Activated T-helper 1 cell treated with anti-CD3 and anti-CD28 coated beads, Interleukin-2, amount 50 U/mL, for 16 hours (primary cell): ENCODE data around the gene CEMIP.
"Not testable (repeated sequence)": the region's sequence is repeated elsewhere in the genome, so short reads cannot be mapped to it uniquely, and the experiment has no call there.

Source experiments
- DNase-seq, 2 donors: peaks; one replicate each; pipeline ENCODE4 v3.0.0-alpha.2; 2020; ENCODE audit warnings: low read depth in 1 of 2, low spot score in 1 of 2

The CEMIP gene

GRCh38 chr15:80949756-80950155, 170.6 kb downstream of the CEMIP start:
- DNase-seq, result no peak

GRCh38 chr15:80950291-80951078, 171.3 kb downstream of the CEMIP start:
- no peak for DNase-seq

GRCh38 chr15:80951941-80952340, 172.8 kb downstream of the CEMIP start:
- DNase-seq, result no peak

- no peak for DNase-seq
Observed at GRCh38 chr15:80953001-80953952, 174.1 kb downstream of the CEMIP start.

- DNase-seq, result no peak
Observed at GRCh38 chr15:80953953-80954778, 175.0 kb downstream of the CEMIP start.

- DNase-seq, result peak in 1 of 2 donors; percentile 17
Observed at GRCh38 chr15:80955571-80956452, 176.6 kb downstream of the CEMIP start.

- DNase-seq, result no peak
Observed at GRCh38 chr15:80957556-80957955, 178.4 kb downstream of the CEMIP start.

GRCh38 chr15:80957976-80958375, 178.8 kb downstream of the CEMIP start:
- no peak for DNase-seq

GRCh38 chr15:80958818-80959495, 179.8 kb downstream of the CEMIP start:
- DNase-seq, result no peak

GRCh38 chr15:80965454-80965853, 186.3 kb downstream of the CEMIP start:
- not testable (repeated sequence) for DNase-seq

- DNase-seq, result no peak
Observed at GRCh38 chr15:80966431-80967197, 187.4 kb downstream of the CEMIP start.

- no peak for DNase-seq
Observed at GRCh38 chr15:80967451-80967850, 188.3 kb downstream of the CEMIP start.

GRCh38 chr15:80967991-80968510, 188.9 kb downstream of the CEMIP start:
- no peak for DNase-seq

- no peak for DNase-seq
Observed at GRCh38 chr15:80969316-80969715, 190.1 kb downstream of the CEMIP start.

- peak; percentile 9 to 26 for DNase-seq
Observed at GRCh38 chr15:80970018-80970657, 191.0 kb downstream of the CEMIP start.

- no peak for DNase-seq
Observed at GRCh38 chr15:80970658-80971057, 191.5 kb downstream of the CEMIP start.

GRCh38 chr15:80971143-80971542, 192.0 kb downstream of the CEMIP start:
- DNase-seq, result no peak

GRCh38 chr15:80972276-80972675, 193.1 kb downstream of the CEMIP start:
- no peak for DNase-seq
